Effector memory CD4-positive, alpha-beta T cell (primary cell): ENCODE measurements around the gene ARRB1.
A peak's percentile ranks its signal among the peaks of the same experiment; 100 is the strongest.

Experiments used
- DNase-seq, 3 donors: peaks; one replicate each; pipeline ENCODE4 v3.0.0-alpha.2; 2020
- H3K27ac ChIP-seq: 2 replicates; pipeline ENCODE4 v1.7.0; 2013; ENCODE audit warnings: mild to moderate bottlenecking, low read length, moderate library complexity; ENCODE audit not compliant: insufficient read depth, poor library complexity, severe bottlenecking
- H3K27me3 ChIP-seq: replicated peaks from 2 replicates; pipeline ENCODE4 v1.7.0; 2013; ENCODE audit warnings: mild to moderate bottlenecking, low read length; ENCODE audit not compliant: insufficient read depth, control insufficient read depth, poor library complexity, severe bottlenecking
- H3K36me3 ChIP-seq: 2 replicates; pipeline ENCODE4 v1.7.0; 2013; ENCODE audit warnings: mild to moderate bottlenecking, low read length, moderate library complexity; ENCODE audit not compliant: control insufficient read depth, insufficient read depth
- H3K4me1 ChIP-seq: 2 replicates; pipeline ENCODE4 v1.7.0; 2013; ENCODE audit warnings: low read length, mild to moderate bottlenecking; ENCODE audit not compliant: control insufficient read depth, insufficient read depth, poor library complexity, severe bottlenecking
- H3K4me3 ChIP-seq: 2 replicates; pipeline ENCODE4 v1.7.0; 2013; ENCODE audit warnings: low read length, low read depth, mild to moderate bottlenecking; ENCODE audit not compliant: insufficient read depth, poor library complexity, severe bottlenecking
- H3K9me3 ChIP-seq: 2 replicates; pipeline ENCODE4 v1.7.0; 2013; ENCODE audit warnings: mild to moderate bottlenecking, low read length, moderate library complexity; ENCODE audit not compliant: control insufficient read depth
- total RNA-seq, 3 donors: gene quantifications; one replicate each; lab custom pipeline; 2026; lab: John Stamatoyannopoulos, UW

ARRB1 gene
- 23.7 to 64.3 (median 43.9) reads per million in 3 donors for total RNA-seq

DNA sequence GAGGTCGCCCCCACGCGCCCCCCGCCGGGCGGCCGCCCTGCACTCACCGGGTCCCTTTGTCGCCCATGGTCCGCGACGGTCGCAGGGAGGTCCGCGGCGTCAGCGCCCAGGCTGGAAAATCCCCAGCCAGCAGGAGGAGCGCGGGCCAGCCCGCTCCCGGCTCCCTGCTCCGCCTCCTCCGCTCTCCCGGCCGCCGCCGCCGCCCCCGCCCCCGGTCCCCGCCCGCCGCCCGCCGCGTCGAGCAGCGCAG is at the start of gene ARRB1:
Gene ARRB1 (minus strand): TSS at position 121 of the 250 bp plus-strand sequence. CDS start 54 bp downstream, at position 67.
- peak within 1 kb of the TSS; percentile 84 for H3K27ac ChIP-seq
- H3K9me3 ChIP-seq = no peaks in the 10 kb centered on the region
- H3K4me1 ChIP-seq = peaks cover 25% of the 10 kb centered on the region
- no peak for DNase-seq
- H3K36me3 ChIP-seq = no peaks in the 10 kb centered on the region
- H3K27me3 ChIP-seq = no peaks in the 10 kb centered on the region
- H3K4me3 ChIP-seq = peak within 1 kb of the TSS; percentile 65

DNA sequence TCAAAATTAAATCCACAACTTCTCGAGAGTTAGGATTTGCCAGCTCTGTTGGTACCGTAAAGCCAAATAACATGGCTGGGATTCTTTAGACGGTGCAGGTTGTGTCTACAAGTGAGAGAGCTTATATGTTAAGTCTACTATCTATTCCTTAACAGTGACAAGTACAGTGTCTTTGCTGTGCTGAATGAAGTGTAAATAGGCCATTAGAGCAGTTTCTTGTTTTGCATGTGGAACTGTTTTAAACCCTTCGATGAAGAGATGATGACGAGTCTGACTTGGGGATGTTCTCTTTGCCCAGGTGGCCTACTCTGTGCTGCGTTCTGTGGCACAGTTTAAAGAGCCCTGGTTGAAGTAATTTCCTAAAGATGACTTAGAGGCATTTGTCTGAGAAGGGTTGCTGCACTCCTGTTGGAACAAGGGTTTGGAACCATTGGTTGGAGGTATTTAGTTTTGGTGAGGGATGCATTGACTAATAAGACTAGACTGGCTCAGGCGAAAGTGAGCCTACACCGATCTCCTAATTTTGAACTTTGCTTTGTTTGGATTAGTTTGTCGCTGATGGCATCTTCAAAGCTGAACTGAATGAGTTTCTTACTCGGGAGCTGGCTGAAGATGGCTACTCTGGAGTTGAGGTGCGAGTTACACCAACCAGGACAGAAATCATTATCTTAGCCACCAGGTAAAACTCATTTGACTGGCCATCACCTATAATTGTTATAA is 48.8 kb upstream of the ARRB1 start:
- H3K4me3 ChIP-seq = peak overlapping the region; percentile 64
- no peaks in the 10 kb centered on the region for H3K27me3 ChIP-seq
- peaks cover 41% of the 10 kb centered on the region for H3K36me3 ChIP-seq
- peaks cover 8% of the 10 kb centered on the region for H3K4me1 ChIP-seq
- H3K9me3 ChIP-seq = no peaks in the 10 kb centered on the region
- H3K27ac ChIP-seq = peak overlapping the region; percentile 77
- peak in 1 of 3 donors; percentile 3 for DNase-seq

DNA sequence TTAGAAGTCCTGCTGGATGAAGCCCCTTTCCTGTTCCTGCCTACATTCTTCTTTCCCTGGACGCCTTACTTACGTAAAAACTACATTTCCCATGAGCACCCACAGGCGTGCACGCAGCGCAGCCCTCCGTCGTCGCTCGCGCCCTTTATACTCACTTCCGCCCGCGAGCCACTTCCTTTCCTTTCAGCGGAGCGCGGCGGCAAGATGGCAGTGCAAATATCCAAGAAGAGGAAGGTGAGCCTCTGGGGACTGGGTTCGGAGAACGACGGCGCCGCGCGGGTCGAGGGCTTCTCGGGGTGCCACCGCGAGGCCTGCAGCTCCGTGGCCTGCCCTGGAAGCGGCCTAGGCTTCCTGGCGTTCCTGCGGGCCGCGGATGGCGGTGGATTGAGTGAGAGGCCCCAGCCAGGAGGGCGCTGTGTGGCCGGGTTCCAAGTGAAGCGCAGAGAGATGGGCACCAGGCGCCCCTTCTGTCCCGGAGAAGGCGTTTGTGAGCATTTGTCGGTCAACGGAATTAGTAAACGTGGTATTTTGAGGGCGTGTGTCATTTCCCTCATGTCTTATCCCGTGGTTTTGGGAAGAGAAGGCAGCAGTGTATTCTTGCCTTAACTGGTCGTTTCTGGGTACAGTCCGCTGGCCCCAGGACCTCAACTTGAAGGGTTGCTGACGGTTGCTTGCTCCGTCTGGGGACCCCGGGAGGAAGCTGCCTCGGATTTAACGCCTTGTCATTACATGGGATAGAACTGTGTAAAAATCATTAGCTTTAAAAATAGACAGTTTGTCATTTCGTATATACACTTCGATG is 48.1 kb upstream of the ARRB1 start, which contains the start of gene RPS3:
Gene RPS3 (plus strand): TSS at position 175 of the 802 bp plus-strand sequence. CDS start 30 bp downstream, at position 205.
- Histone ChIP-seq H3K27me3 (no peaks in the 10 kb centered on the region), H3K4me1 (peaks cover 8% of the 10 kb centered on the region), H3K36me3 (peaks cover 34% of the 10 kb centered on the region), H3K9me3 (no peaks in the 10 kb centered on the region), H3K4me3 (peak within 1 kb of the TSS; percentile 64), H3K27ac (peak within 1 kb of the TSS; percentile 77)
- peak; percentile 72 to 80 (median 78) for DNase-seq

DNA sequence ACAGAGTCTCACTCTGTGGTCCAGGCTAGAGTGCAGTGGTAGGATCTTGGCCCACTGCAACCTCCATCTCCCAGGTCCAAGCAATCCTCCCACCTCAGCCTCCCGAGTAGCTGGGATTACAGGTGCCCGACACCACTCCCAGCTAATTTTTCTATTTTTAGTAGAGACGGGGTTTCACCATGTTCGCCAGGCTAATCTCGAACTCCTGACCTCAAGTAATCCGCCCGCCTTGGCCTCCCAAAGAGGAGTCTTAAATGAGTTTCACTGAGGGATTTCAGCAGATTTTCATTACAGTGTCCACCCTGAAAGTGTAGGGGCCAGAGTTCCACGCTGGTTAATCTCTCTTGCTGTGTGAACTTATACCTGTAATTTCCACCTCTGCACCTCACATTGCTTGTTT is 47.4 kb upstream of the ARRB1 start:
- no peaks in the 10 kb centered on the region for H3K9me3 ChIP-seq
- H3K27ac ChIP-seq = no peak overlapping the region
- no peaks in the 10 kb centered on the region for H3K27me3 ChIP-seq
- H3K4me3 ChIP-seq = no peak overlapping the region
- peaks cover 27% of the 10 kb centered on the region for H3K36me3 ChIP-seq
- no peak for DNase-seq
- peaks cover 8% of the 10 kb centered on the region for H3K4me1 ChIP-seq

DNA sequence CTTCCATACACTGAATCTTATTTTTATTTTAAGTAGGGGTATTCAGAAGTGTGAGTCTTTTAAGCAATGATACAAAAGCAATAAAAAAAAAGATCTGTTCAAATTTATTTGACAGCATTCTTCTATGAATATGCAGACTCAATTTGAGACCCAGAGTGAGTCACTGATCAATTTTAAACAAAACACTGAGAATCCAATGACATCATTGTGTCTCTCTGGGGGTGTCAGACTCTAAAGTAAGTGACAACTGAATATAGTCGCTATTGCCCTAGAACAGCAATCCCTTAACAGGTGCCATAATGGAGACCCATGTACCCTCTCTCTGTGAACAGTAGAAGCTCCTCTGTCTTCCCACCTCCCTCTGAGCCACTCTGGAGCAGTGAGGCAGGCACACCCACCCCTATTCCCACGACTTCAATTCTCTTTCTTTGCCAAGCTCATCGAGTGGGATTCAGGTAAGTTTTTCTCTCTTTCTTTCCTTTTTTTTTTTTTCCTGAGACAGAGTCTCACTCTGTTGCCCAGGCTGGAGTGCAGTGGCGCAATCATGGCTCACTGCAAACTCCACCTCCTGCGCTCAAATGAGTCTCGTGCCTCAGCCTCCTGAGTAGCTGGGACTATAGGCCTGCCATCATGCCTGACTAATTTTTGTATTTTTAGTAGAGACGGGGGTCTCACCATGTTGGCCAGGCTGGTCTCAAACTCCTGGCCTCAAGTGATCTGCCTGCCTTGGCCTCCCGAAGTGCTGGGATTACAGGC is 42.8 kb upstream of the ARRB1 start:
- Histone ChIP-seq H3K9me3 (no peaks in the 10 kb centered on the region), H3K4me1 (no peaks in the 10 kb centered on the region), H3K27me3 (no peaks in the 10 kb centered on the region), H3K36me3 (no peaks in the 10 kb centered on the region), H3K27ac (no peak overlapping the region), H3K4me3 (no peak overlapping the region)
- no peak for DNase-seq

DNA sequence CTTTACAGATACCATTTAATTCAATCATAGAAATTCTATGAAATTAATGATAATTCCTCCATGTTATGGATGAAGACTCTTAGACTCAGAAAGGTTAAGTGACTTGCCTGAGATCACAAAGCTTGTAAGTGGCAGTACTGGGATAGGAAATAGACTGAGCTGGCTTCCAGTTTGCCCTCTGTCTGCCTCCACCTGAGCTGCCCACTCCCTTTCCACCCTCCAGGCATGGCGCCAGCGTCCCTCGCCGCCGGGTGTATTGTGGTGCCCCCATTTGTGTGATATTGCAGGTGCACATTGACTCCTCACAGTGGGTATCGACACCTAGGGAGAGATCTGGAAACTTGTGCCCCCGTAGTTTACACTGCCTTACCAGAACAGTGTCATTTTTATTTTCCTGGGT is 38.5 kb upstream of the ARRB1 start:
- H3K27ac ChIP-seq = no peak overlapping the region
- no peak for DNase-seq
- H3K4me1 ChIP-seq = no peaks in the 10 kb centered on the region
- no peaks in the 10 kb centered on the region for H3K27me3 ChIP-seq
- no peaks in the 10 kb centered on the region for H3K9me3 ChIP-seq
- H3K4me3 ChIP-seq = no peak overlapping the region
- no peaks in the 10 kb centered on the region for H3K36me3 ChIP-seq

DNA sequence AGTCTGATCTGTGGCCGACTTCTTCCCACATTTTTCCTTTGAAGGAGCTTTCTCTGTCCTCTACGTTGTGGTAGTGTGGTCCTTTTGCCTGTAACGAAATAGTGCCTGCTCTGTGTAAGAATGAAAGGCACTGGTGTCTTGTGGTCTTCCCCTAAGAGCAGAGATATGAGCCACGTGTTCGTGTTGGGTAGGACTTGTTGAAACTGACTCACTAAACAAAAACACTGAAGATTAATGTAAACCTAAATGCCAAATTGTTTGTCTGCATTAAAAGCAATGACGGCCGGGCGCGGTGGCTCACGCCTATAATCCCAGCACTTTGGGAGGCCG is 37.8 kb upstream of the ARRB1 start:
- H3K36me3 ChIP-seq = no peaks in the 10 kb centered on the region
- no peak overlapping the region for H3K4me3 ChIP-seq
- peaks cover 2% of the 10 kb centered on the region for H3K4me1 ChIP-seq
- no peaks in the 10 kb centered on the region for H3K27me3 ChIP-seq
- DNase-seq = no peak
- no peaks in the 10 kb centered on the region for H3K9me3 ChIP-seq
- no peak overlapping the region for H3K27ac ChIP-seq

DNA sequence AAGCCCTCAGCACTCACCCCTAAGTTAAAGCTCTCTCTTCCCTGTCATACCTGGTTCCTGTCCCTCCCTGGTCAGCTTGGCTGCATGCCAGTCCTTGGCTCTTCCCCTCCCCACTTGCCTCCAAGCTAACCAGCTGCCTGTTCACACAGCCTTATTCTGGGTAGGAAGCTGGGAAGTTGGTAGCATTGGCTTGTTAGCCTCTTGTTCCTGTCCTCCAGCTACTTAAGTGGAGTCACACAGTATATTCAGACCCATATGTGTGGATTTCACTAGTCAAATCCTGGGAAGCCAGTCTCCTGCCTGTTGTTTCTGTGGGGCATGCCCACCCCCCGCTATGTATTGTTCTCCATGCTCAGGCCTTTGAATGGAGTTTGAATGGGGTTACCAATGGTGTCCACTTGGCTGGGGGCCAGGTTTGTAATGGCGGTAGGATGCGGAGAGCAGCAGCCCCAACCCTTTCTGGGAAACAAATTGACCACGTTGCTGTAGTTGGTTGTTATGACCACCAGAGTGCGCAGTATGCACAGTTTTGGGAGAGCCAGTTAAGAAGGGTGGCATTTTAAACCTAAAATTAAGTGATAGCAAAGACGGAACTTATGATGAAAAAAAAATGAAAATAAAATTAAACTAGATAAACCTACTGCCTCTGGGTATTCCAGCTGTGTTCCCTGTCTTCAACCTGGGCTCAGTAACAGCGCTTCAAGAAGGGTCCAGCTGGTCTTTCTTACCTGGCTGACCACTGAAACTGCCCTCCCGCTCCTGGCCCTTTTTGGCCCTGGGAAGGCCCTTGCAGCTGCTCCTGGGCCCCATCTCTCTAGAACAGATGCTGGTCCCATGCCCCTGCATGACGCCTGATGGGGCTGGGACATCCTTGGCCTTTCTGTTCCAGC is 37.2 kb upstream of the ARRB1 start:
- H3K36me3 ChIP-seq = no peaks in the 10 kb centered on the region
- H3K27me3 ChIP-seq = no peaks in the 10 kb centered on the region
- peaks cover 3% of the 10 kb centered on the region for H3K4me1 ChIP-seq
- H3K27ac ChIP-seq = no peak overlapping the region
- H3K9me3 ChIP-seq = no peaks in the 10 kb centered on the region
- H3K4me3 ChIP-seq = no peak overlapping the region
- DNase-seq = peak; percentile 34 to 57 (median 49)

DNA sequence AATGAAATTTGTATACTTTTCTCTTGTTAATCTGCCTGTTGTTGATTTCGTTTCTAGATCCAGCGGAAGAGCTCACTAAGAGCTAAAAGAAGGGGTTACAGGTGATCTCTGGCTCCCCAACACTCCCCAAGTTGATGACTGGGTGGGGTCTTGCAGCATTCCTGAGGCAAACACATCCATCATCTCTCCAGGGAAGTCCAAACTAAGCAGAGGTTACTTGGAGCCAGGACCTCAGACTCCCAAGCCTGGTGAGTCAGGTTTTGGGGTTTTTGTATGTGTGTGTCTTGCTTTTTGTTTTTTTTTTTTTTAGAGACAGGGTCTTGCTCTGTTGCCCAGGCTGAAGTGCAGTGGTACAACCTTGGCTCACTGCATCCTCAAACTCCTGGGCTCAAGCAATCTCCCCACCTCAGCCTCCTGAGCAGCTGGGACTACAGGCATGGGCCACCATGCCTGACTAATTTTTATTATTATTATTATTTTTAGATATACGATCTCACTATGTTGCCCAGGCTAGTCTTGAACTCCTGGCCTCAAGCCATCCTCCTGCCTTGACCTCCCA is 36.4 kb upstream of the ARRB1 start:
- no peak overlapping the region for H3K27ac ChIP-seq

More for the DNA sequence above, 36.4 kb upstream of the ARRB1 start:
- Histone ChIP-seq H3K4me1 (peaks cover 7% of the 10 kb centered on the region), H3K4me3 (no peak overlapping the region), H3K36me3 (no peaks in the 10 kb centered on the region), H3K9me3 (no peaks in the 10 kb centered on the region), H3K27me3 (no peaks in the 10 kb centered on the region)
- no peak for DNase-seq
